Activated CD4-positive, alpha-beta T cell treated with anti-CD3 and anti-CD28 coated beads for 48 hours (primary cell): Measurements from ENCODE around the gene USP40.

ENCODE experiments used
- DNase-seq: peaks from one replicate; pipeline ENCODE4 v3.0.0-alpha.2; 2020

USP40 gene

GRCh38 chr2:233551491-233551890, 15.1 kb downstream of the USP40 start:
- DNase-seq = no peak

- DNase-seq = no peak
Observed at GRCh38 chr2:233546774-233547173, 19.8 kb downstream of the USP40 start.

GRCh38 chr2:233546101-233546500, 20.5 kb downstream of the USP40 start:
- DNase-seq = no peak

GRCh38 chr2:233544200-233544610, 22.4 kb downstream of the USP40 start:
- no peak for DNase-seq

GRCh38 chr2:233542507-233542906, 24.1 kb downstream of the USP40 start:
- no peak for DNase-seq

- no peak for DNase-seq
Observed at GRCh38 chr2:233538741-233539140, 27.8 kb downstream of the USP40 start.

- no peak for DNase-seq
Observed at GRCh38 chr2:233535271-233535670, 31.3 kb downstream of the USP40 start.

GRCh38 chr2:233532971-233533370, 33.6 kb downstream of the USP40 start:
- DNase-seq = no peak

GRCh38 chr2:233531955-233532354, 34.6 kb downstream of the USP40 start:
- no peak for DNase-seq

GRCh38 chr2:233530381-233530780, 36.2 kb downstream of the USP40 start:
- DNase-seq = no peak

GRCh38 chr2:233528182-233528581, 38.4 kb downstream of the USP40 start:
- DNase-seq = no peak

- no peak for DNase-seq
Observed at GRCh38 chr2:233525791-233526190, 40.8 kb downstream of the USP40 start.

GRCh38 chr2:233519787-233520611, 46.6 kb downstream of the USP40 start:
- DNase-seq = no peak

GRCh38 chr2:233513953-233514655, 52.5 kb downstream of the USP40 start:
- DNase-seq = no peak

GRCh38 chr2:233503947-233504637, 62.5 kb downstream of the USP40 start:
- DNase-seq = no peak

- DNase-seq = no peak
Observed at GRCh38 chr2:233503481-233503880, 63.1 kb downstream of the USP40 start.

GRCh38 chr2:233501198-233502076, 65.1 kb downstream of the USP40 start:
- DNase-seq = no peak

- DNase-seq = no peak
Observed at GRCh38 chr2:233499928-233500327, 66.7 kb downstream of the USP40 start.

GRCh38 chr2:233498126-233498525, 68.5 kb downstream of the USP40 start:
- no peak for DNase-seq

- no peak for DNase-seq
Observed at GRCh38 chr2:233497692-233498091, 68.9 kb downstream of the USP40 start.

- DNase-seq = no peak
Observed at GRCh38 chr2:233495503-233496496, 70.8 kb downstream of the USP40 start.
